Cerebellar cortex (tissue), 1 donor: ENCODE results near the gene OR2AG1.

ENCODE experiments used
- DNase-seq: peaks from one replicate; pipeline ENCODE4 v3.0.0-alpha.2; 2015; ENCODE audit warnings: low spot score

The OR2AG1 gene

GRCh38 chr11:6782720-6783119 is at the start of gene OR2AG1:
OR2AG1 (plus strand) TSS chr11:6783020; CDS start chr11:6785038, 2,018 bp downstream.
- DNase-seq = no peak

GRCh38 chr11:6733326-6734275 is 49.2 kb upstream of the OR2AG1 start:
- no peak for DNase-seq

GRCh38 chr11:6734616-6735015 is 48.2 kb upstream of the OR2AG1 start:
- DNase-seq = no peak

- no peak for DNase-seq
These were observed 47.5 kb upstream of the OR2AG1 start for GRCh38 chr11:6735306-6735705.

- no peak for DNase-seq
These were observed 46.2 kb upstream of the OR2AG1 start for GRCh38 chr11:6736495-6737121.

- peak; percentile 53 for DNase-seq
These were observed 44.9 kb upstream of the OR2AG1 start for GRCh38 chr11:6737872-6738466.

GRCh38 chr11:6738590-6738989 is 44.2 kb upstream of the OR2AG1 start:
- no peak for DNase-seq

- DNase-seq = no peak
These were observed 40.6 kb upstream of the OR2AG1 start for GRCh38 chr11:6742260-6742659.

- DNase-seq = no peak
These were observed 37.8 kb upstream of the OR2AG1 start for GRCh38 chr11:6745018-6745417.

GRCh38 chr11:6745465-6746015 is 37.3 kb upstream of the OR2AG1 start:
- DNase-seq = no peak

- DNase-seq = peak; percentile 51
These were observed 36.7 kb upstream of the OR2AG1 start for GRCh38 chr11:6746086-6746618.

- no peak for DNase-seq
These were observed 36.2 kb upstream of the OR2AG1 start for GRCh38 chr11:6746626-6747025.

GRCh38 chr11:6747097-6747668 is 35.6 kb upstream of the OR2AG1 start:
- no peak for DNase-seq

GRCh38 chr11:6755303-6755952 is 27.4 kb upstream of the OR2AG1 start:
- peak; percentile 49 for DNase-seq

GRCh38 chr11:6755953-6756347 is 26.9 kb upstream of the OR2AG1 start:
- no peak for DNase-seq

- peak; percentile 73 for DNase-seq
These were observed 25.4 kb upstream of the OR2AG1 start for GRCh38 chr11:6757373-6757967.

GRCh38 chr11:6771926-6772893 is 10.6 kb upstream of the OR2AG1 start, which contains the start of gene OR2AG2:
OR2AG2 (minus strand) TSS chr11:6771976; CDS start chr11:6768957, 3,019 bp downstream.
- DNase-seq = no peak

GRCh38 chr11:6778518-6778917 is 4.3 kb upstream of the OR2AG1 start:
- DNase-seq = no peak

- DNase-seq = no peak
These were observed 2.0 kb upstream of the OR2AG1 start for GRCh38 chr11:6780829-6781228.

- DNase-seq = no peak
These were observed 7.7 kb downstream of the OR2AG1 start for GRCh38 chr11:6790546-6790945.
